GM10847 (cell line): ENCODE results near the gene SORBS1.

Experiments
- POLR2A ChIP-seq: IDR thresholded peaks from 2 replicates; pipeline ENCODE4 v1.6.1; 2011; ENCODE audit not compliant: insufficient read length; ENCODE audit errors: extremely low read depth

Gene SORBS1

GRCh38 chr10:95353123-95353522 is 208.0 kb downstream of the SORBS1 start:
- no peak for TF ChIP-seq POLR2A

GRCh38 chr10:95352684-95353083 is 208.5 kb downstream of the SORBS1 start:
- TF ChIP-seq POLR2A, result no peak

GRCh38 chr10:95350830-95351228 is 210.3 kb downstream of the SORBS1 start:
- no peak for TF ChIP-seq POLR2A

DNA sequence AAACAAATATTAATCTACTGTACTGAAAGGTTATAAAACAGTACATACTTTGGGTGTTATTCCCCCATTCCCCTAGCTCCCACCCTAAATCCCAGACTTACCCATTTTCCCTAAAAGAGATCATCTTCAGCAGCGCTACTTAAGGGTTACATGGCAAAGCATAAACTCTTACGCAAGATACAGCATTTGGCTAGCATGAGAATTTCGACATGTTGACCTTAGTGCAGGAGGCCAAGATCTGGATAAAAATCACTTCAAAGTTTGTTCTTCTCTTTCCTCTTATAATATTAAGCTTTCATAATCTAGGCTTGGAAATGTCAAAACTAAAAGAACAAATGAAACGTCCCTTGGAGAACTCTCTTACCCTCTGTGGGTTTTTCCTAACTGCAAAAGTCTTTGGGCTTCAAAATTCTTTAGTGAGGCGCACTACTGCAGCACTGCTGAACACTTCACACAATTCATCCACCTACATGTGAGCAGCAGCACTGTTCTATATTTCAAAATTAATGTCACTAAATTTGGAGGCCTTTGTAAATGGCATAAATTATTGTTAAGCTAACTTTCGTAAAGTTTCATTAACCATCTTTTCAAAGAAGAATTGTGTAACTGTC is 210.8 kb downstream of the SORBS1 start:
- no peak for TF ChIP-seq POLR2A

- TF ChIP-seq POLR2A, result no peak
These were observed 214.3 kb downstream of the SORBS1 start for GRCh38 chr10:95346715-95347401.

DNA sequence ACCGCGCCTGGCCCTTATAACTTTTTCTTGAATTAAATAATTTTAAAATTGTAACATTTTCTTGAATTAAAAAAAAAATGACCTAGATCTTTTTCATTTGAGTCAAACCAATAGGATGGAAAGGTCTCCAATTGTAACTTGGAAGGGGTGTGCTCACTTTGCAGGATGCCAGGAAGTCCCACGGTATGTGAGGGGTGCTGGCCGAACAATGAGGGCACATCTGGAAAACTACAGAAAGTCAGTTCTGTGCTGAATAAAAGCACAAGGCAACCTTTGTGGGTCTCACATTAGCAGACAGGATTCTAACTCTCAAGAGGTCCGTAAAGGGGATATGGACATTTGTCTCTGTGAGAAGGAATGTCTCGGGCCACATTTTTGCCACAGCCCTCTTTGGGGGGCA is 217.6 kb downstream of the SORBS1 start:
- no peak for TF ChIP-seq POLR2A

DNA sequence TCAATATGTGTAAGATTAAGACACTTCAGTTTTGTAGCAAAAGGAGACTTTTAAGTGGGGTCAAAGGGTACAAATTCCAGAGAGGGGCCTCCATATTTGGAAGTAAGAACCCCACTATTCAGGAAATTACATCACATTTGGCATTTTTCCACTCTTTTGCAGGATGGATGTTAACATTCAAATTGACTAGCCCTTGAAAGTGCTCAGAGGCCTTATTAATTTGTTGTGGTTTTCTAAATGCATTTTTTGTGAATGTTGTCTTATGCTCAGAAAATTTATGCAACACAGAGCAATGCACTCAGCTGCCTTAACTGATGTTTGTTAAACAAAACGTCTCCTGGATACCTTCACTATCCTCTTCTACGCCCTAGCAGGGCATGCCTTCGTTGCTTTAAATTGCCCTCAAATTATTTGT is 219.4 kb downstream of the SORBS1 start:
- no peak for TF ChIP-seq POLR2A

GRCh38 chr10:95339863-95340262 is 221.3 kb downstream of the SORBS1 start:
- TF ChIP-seq POLR2A, result no peak

- TF ChIP-seq POLR2A, result no peak
These were observed 223.6 kb downstream of the SORBS1 start for GRCh38 chr10:95337423-95338160.

DNA sequence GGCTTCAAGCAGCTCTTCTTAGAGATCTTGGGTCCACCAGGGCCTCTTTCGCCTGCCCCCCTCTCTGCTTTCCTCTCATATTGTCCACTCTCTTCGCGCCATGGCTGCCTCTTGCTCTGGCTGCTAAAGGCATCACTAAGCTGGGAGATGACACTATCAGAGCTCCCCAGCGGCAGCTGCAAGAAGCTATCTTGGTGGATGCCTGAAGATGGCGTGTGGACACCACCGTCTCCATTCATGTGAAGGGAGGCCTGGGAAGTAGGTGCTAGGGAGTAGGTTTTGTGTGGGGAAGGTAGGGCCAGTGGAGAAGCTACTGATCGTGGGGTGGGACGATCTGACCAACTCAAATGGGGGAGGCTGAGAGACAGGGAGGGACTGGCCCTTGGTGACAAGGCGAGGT is 224.5 kb downstream of the SORBS1 start:
- TF ChIP-seq POLR2A, result no peak

GRCh38 chr10:95335933-95336699 is 225.1 kb downstream of the SORBS1 start:
- no peak for TF ChIP-seq POLR2A

DNA sequence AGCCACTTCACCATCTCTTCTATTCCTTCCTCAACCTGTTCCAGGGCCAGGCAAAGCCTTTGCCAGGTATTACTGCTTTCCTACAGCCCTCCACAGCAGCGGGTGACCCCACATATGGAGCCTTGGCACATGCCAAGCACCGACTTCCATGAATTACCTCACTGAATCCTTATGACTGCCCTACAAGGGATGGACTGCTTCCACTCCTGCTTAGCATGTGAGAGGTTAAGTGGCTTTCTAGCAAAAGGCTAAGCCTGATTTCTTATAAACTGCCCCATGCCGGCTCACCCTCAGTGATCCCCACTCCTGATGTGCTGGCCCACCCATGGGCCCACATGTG is 226.4 kb downstream of the SORBS1 start:
- no peak for TF ChIP-seq POLR2A

DNA sequence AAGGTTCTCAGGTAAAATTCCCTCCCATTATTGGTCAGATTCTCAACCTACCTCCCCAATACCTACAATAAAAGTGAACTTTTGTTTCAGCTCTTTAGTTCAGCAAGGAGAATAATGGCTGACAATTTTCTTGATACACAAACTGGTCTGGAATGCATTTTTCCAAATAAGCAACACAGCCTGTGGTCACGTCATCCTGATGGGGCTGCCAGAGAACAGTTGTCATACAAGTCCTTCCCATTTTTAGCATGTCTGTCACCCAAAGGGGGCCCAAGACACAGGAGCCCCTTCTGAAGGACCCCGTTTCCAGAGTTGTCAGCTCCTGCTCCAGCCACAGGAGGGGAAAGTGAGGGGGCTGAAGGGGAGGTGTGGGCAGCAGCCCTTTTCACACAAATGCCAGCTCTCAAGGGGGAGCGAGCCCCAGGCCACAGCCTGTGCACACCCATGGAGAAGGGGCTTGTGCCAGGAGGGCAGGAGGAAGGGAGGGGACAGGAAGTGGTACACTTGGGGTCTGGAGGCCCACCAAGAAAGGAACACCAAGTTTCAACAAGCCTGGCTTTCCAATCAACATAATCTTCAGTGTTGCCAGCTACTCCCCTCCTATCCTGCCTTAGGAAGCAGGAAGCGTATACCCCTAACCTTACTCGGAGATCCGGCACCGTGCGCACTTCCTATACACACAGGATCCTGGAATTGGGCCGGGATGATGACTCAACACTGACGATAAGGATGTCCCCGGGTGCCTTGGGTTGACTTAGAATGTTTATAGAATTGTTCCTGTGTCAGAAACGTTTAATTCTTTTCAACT is 227.0 kb downstream of the SORBS1 start:
- no peak for TF ChIP-seq POLR2A

- TF ChIP-seq POLR2A, result no peak
These were observed 228.4 kb downstream of the SORBS1 start for GRCh38 chr10:95332666-95333249.
